Glutamatergic neuron (in vitro differentiated cells): ENCODE data around the gene SLC23A1. TPM values are rescaled to one million over a fixed set of nuclear protein-coding genes. Genes with fewer than 3 reads are reported as not detected.
"Not testable (repeated sequence)": the region's sequence is repeated elsewhere in the genome, so short reads cannot be mapped to it uniquely, and the experiment has no call there.

ENCODE experiments used
- DNase-seq: peaks from one replicate; pipeline ENCODE4 v3.0.0; 2022
- H3K27ac Mint-ChIP-seq: one replicate; pipeline ENCODE4 v1.8.0; 2020; ENCODE audit warnings: mild to moderate bottlenecking, mixed read lengths, inconsistent platforms; ENCODE audit not compliant: unreplicated experiment
- H3K27me3 Mint-ChIP-seq: one replicate; pipeline ENCODE4 v1.8.0; 2020; ENCODE audit warnings: mild to moderate bottlenecking, moderate library complexity, mixed read lengths, inconsistent platforms; ENCODE audit not compliant: unreplicated experiment
- H3K36me3 Mint-ChIP-seq: one replicate; pipeline ENCODE4 v1.8.0; 2020; ENCODE audit warnings: mild to moderate bottlenecking, mixed read lengths, inconsistent platforms; ENCODE audit not compliant: unreplicated experiment
- H3K4me1 Mint-ChIP-seq: one replicate; pipeline ENCODE4 v1.8.0; 2020; ENCODE audit warnings: mild to moderate bottlenecking, low read depth, mixed read lengths, inconsistent platforms; ENCODE audit not compliant: unreplicated experiment
- H3K4me3 Mint-ChIP-seq: one replicate; pipeline ENCODE4 v1.8.0; 2020; ENCODE audit warnings: mild to moderate bottlenecking, mixed read lengths, inconsistent platforms; ENCODE audit not compliant: unreplicated experiment
- H3K9me3 Mint-ChIP-seq: one replicate; pipeline ENCODE4 v1.8.0; 2020; ENCODE audit warnings: mild to moderate bottlenecking, moderate library complexity, mixed read lengths, inconsistent platforms; ENCODE audit not compliant: unreplicated experiment
- total RNA-seq: library from RNA; stranded (reverse); fragmentation: NEBNext Ultra II Directional; extraction: Animal tissue kit (Norgen Biotek cat#: 25700); gene quantifications from one replicate; pipeline ENCODE4 v1.2.1, GENCODE V29; 2021; ENCODE audit not compliant: unreplicated experiment
- TF ChIP-seq, protein P1 (sequence below): fragments of 200-600 bp; sonication (generic); IDR thresholded peaks from one replicate; pipeline ENCODE4 v1.5.0; 2021; ENCODE audit not compliant: partially characterized antibody, unreplicated experiment

The SLC23A1 gene
- total RNA-seq, 1 donor from 2014 or later = not detected

DNA sequence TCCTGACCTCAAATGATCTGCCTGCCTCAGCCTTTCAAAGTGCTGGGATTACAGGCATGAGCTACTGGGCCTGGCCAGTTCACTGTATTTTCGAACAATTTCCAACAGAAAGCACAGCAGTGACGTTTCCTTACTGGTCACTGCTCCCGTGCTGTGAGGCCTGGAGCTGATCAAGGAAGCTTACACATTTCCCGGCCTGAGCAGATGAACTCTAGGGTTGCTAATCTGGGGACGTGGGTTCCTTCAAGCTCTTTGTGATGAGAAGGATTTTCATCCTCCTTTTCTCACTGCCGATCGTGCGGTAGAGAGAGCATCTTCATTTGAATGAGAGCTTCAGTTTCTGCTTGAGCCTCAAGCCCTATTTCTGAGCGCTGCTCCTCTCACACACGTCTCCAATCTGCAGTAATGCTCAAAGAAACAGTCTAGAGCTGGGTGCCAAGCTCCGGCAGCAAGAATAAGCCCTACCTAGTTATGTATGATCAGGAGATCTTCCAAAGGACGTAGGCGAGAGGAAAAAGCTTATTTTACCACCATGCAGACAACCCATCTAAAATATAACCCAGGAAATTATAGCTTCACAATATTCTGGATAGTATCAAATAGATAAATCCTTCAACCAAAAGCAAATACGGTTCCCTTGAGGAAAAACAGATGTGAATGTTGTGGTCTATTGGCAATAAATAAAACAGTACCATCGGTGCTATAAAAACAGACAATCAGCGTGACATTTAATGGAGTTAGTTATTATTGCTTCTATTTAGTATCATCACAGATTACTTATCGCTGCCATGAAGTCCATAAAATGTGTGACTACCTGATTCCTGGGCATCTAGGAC, 28.1 kb upstream of the SLC23A1 start:
- no peak for DNase-seq
- H3K9me3 Mint-ChIP-seq = no peaks in the 10 kb centered on the region
- H3K4me1 Mint-ChIP-seq = no peaks in the 10 kb centered on the region
- H3K4me3 Mint-ChIP-seq = no peak overlapping the region
- peaks cover 5% of the 10 kb centered on the region for H3K36me3 Mint-ChIP-seq
- no peaks in the 10 kb centered on the region for H3K27me3 Mint-ChIP-seq
- TF ChIP-seq, protein P1, sequence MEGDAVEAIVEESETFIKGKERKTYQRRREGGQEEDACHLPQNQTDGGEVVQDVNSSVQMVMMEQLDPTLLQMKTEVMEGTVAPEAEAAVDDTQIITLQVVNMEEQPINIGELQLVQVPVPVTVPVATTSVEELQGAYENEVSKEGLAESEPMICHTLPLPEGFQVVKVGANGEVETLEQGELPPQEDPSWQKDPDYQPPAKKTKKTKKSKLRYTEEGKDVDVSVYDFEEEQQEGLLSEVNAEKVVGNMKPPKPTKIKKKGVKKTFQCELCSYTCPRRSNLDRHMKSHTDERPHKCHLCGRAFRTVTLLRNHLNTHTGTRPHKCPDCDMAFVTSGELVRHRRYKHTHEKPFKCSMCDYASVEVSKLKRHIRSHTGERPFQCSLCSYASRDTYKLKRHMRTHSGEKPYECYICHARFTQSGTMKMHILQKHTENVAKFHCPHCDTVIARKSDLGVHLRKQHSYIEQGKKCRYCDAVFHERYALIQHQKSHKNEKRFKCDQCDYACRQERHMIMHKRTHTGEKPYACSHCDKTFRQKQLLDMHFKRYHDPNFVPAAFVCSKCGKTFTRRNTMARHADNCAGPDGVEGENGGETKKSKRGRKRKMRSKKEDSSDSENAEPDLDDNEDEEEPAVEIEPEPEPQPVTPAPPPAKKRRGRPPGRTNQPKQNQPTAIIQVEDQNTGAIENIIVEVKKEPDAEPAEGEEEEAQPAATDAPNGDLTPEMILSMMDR = no peak
- H3K27ac Mint-ChIP-seq = no peak overlapping the region

DNA sequence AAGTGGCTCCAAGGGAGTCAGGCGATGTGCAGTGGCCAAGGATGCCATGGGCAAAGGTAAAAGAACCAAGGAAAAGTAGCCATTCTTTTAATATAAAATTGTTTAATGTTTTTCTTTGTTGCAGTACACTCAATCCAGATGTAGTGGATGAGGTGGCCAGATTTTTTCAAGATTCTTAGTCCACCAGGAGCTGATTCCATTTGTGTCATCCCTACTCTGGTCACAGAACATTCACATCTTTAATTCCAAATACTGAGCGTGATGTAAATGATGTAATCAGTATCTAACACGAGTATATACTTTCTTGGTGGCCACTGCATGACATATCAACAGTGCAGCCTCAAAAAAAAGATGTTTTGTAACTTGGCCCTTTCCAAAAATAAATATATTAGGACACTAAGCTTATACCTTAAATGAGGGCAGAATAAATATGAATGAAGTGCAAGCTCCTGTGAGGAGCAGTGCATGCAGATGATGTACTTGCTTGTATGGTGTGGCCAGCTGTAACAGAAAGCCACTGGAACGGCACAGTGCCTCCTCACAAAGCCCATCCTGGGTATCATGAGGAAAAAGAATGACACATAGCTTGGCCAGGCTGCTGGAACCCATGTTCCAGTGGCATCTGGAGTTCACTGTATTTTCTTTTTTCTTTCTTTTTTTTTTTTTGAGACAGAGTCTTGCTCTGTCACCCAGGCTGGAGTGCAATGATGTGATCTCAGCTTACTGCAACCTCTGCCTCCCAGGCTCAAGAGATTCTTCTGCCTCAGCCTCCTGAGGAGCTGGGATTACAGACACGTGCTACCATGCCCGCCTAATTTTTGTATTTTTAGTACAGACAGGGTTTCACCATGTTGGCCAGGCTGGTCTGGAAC, 27.3 kb upstream of the SLC23A1 start:
- Mint-ChIP-seq H3K36me3 (peaks cover 5% of the 10 kb centered on the region), H3K4me3 (no peak overlapping the region)
- TF ChIP-seq, protein P1 = no peak

DNA sequence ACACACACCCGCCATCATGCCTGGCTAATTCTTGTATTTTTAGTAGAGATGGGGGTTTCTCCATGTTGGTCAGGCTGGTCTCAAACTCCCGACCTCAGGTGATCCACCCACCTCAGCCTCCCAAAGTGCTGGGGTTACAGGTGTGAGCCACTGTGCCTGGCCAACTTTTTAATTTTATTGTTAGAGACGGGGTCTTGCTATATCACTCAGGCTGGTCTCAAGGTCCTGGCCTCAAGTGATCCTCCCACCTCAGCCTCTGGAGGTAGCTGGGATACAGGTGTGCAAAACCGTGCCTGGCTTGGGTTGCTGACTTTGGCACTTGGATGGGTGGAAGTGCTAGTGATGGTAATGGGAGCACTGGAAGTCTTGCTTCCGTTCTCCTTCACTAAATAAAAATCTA, 26.0 kb upstream of the SLC23A1 start:
- H3K36me3 Mint-ChIP-seq, H3K9me3 Mint-ChIP-seq, DNase-seq, H3K27ac Mint-ChIP-seq, H3K27me3 Mint-ChIP-seq, H3K4me1 Mint-ChIP-seq, H3K4me3 Mint-ChIP-seq: not testable (repeated sequence)

More for the DNA sequence above, 27.3 kb upstream of the SLC23A1 start:
- Mint-ChIP-seq H3K9me3 (no peaks in the 10 kb centered on the region), H3K27me3 (no peaks in the 10 kb centered on the region), H3K27ac (no peak overlapping the region), H3K4me1 (no peaks in the 10 kb centered on the region)
- no peak for DNase-seq

DNA sequence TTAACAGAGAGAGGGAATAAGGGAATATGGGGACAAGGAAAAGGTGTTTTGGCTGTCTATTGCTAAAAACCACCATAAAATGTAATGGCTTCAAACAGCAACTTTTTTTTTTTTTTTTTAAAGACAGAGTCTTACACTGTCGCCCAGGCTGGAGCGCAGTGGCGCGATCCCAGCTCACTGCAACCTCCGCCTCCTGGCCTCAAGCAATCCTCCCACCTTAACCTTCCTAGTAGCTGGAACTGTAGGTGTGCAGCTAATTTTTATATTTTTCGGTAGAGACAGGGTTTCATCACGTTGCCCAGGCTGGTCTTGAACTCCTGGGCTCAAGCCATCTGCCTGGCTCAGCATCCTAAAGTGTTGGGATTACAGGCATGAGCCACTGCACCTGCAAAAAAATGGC, 25.1 kb upstream of the SLC23A1 start:
- no peaks in the 10 kb centered on the region for H3K36me3 Mint-ChIP-seq
- H3K9me3 Mint-ChIP-seq = peaks cover 1% of the 10 kb centered on the region
- peaks cover 3% of the 10 kb centered on the region for H3K4me1 Mint-ChIP-seq
- H3K27ac Mint-ChIP-seq = no peak overlapping the region
- H3K4me3 Mint-ChIP-seq = no peak overlapping the region
- no peak for DNase-seq
- no peaks in the 10 kb centered on the region for H3K27me3 Mint-ChIP-seq
- TF ChIP-seq, protein P1 = no peak

DNA sequence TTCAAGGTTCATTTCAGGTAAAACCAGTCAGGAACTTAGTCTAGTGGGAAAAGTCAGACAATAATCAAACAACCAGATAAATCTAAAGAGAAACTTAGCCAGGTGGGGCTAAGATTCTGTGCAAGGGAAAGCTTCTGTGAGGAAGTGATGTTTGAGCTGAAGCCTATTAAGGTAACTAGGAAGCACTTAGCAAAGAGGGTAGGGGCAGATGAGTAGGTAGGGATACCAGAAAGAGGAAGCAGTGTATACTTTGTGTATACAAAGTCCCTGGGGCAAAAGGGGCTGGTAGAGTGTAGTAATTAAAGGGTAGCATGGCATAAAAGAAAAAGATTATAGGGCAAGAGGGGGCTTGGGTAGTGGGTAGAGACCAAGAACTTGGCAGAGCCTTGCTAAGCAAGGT, 24.4 kb upstream of the SLC23A1 start:
- H3K4me3 Mint-ChIP-seq = no peak overlapping the region
- TF ChIP-seq, protein P1 = no peak
- H3K9me3 Mint-ChIP-seq = peaks cover 3% of the 10 kb centered on the region
- no peaks in the 10 kb centered on the region for H3K27me3 Mint-ChIP-seq
- no peaks in the 10 kb centered on the region for H3K36me3 Mint-ChIP-seq
- H3K27ac Mint-ChIP-seq = no peak overlapping the region
- H3K4me1 Mint-ChIP-seq = peaks cover 3% of the 10 kb centered on the region
- no peak for DNase-seq
